ENCODE results near the gene TGFBR3. TPM values are rescaled to one million over a fixed set of nuclear protein-coding genes. Genes with fewer than 3 reads are reported as not detected.

The TGFBR3 gene
- total RNA-seq, 4 donors from 2014 or later = 116 to 306 (median 171) TPM

DNA sequence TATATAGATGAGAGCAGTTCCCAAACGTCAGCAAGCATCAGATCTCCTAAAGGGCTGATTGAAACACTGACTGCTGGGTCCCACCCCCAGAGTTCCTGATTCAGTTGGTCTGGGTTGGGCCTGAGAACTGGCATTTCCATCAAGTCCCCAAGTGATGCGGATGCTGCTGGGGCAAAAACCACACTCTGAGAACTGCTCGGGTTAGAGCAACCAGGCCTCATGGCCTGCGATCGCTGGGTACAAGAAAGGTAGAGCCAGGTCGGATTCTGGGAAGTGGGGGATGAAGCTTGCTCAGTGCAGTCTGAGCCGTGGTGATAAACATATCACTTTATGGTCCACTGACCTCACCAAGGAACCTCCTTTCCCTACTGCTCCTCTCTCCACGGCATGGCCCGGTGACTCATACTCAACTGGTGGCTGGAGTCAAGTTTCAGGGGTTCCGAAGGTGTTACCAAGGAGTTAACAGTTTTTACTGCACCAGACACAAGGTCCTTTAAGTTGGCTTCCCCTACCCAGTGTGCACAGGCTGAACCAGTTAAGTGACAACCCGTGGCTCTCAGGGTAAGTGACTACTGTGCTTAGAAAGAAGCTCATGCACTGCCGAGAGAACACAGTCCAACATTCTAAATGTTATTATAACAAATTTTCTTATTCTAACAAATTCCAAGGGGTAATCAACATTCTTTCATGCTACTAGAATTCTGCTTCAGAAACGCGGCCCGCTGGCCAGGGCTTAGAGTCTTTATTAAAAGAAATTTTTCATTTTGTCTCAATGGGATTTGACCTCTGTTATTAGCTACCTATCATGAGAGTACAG, 153.5 kb downstream of the TGFBR3 start:
- TF ChIP-seq EP300 (IDR thresholded peaks at IDR 0.05) (no peak), CTCF (IDR thresholded peaks at IDR 0.05) (no peak), POLR2A (IDR thresholded peaks at IDR 0.05) (no peak)
- no peaks in the 10 kb centered on the region for H3K27me3 ChIP-seq
- no peaks in the 10 kb centered on the region for H3K9me3 ChIP-seq
- peaks cover 0 to 77% (median 26%) of the 10 kb centered on the region in 4 donors for H3K4me1 ChIP-seq
- H3K36me3 ChIP-seq = peaks cover 0 to 32% (median 0%) of the 10 kb centered on the region in 3 donors
- 51 to 59% methylated on average over 15 of the region's 15 CpGs for WGBS, 2 donors
- H3K4me3 ChIP-seq = no peak overlapping the region
- peak overlapping the region; percentile 43 to 80 (median 54) for H3K27ac ChIP-seq
- no peak for DNase-seq (ENCODE audit: low spot score in 2 of 2)

DNA sequence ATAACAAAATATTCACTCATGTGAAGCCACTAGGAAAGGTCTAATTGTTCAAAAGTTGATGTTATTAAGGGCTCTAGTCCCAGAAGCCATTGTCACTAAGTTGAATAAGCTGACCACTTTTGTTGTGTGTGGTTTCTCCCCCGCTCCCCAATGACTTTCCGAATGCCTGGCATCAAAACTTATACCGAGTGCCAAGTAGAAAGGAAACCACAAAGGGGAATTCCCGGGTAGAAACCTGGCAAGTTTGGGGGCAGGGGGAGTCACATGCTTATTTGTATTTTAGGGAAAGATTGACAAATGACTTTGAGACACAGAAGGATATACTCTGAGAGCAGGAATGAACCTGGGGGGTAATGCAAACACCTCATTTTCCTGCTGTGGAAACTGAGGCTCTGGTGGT, 154.1 kb downstream of the TGFBR3 start:
- H3K36me3 ChIP-seq = peaks cover 0 to 34% (median 0%) of the 10 kb centered on the region in 3 donors
- no peaks in the 10 kb centered on the region for H3K27me3 ChIP-seq
- peaks cover 0 to 77% (median 30%) of the 10 kb centered on the region in 4 donors for H3K4me1 ChIP-seq
- no peak overlapping the region for H3K4me3 ChIP-seq
- TF ChIP-seq EP300 (IDR thresholded peaks at IDR 0.05) (peak in 1 of 2 donors; percentile 32), POLR2A (IDR thresholded peaks at IDR 0.05) (no peak)
- H3K27ac ChIP-seq = peak overlapping the region; percentile 43 to 80 (median 54)
- 7 to 11% methylated on average over 4 of the region's 4 CpGs for WGBS, 2 donors
- DNase-seq (ENCODE audit: low spot score in 2 of 2) = no peak
- H3K9me3 ChIP-seq = no peaks in the 10 kb centered on the region

DNA sequence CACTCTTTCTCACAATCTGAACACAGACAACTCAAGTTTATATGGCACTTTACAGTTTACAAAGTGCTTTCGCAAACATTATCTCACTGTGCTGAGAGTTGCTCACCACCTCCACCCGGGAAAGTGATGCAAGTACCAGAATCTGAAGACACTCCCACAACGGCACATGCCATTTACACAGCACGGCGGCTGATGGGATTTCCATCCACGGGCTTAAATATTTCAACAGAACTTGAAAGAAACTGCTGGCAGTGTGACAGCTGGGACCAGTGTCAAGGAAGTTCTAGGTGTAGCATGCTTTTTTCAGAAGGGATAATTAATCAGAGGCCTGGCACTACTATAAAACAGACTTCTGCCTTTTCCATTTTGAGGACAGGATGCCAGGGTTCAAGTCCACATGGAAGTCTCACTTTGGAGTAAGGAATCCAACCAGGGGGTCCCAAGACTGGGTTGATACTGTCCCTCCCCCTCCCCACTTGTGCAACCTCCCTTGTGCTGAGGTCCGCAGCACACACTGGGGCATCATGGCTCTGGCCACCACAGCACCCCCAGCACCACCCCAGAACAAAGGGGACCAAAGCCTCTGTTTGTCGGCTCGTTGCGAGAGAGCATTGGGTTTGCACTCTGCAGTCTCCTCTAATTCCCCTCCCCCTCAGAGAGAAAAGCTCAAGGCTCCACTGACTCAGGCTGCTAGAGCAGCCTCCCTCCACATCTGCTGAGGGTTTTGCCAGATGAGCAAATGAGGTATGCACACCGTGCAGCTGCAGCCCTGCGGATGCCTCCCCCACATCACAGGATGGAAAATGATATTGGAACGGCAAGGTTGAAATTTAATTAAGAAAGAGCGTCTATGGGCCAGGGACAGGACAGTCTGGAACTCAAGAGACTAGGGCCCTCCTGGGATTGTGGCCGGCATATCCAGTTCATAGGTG, 154.9 kb downstream of the TGFBR3 start:
- Histone ChIP-seq H3K4me1 (peaks cover 0 to 77% (median 34%) of the 10 kb centered on the region in 4 donors), H3K36me3 (peaks cover 0 to 34% (median 0%) of the 10 kb centered on the region in 3 donors), H3K27me3 (no peaks in the 10 kb centered on the region), H3K4me3 (no peak overlapping the region), H3K27ac (peak overlapping the region in 2 of 4 donors; percentile 66 to 80), H3K9me3 (no peaks in the 10 kb centered on the region)
- TF ChIP-seq CTCF (IDR thresholded peaks at IDR 0.05) (no peak), EP300 (IDR thresholded peaks at IDR 0.05) (peak in 1 of 2 donors; percentile 58)
- DNase-seq (ENCODE audit: low spot score in 2 of 2) = peak; percentile 46 to 74
- WGBS, 2 donors = 59 to 67% methylated on average over 15 of the region's 15 CpGs

- Histone ChIP-seq H3K4me1 (peaks cover 0 to 77% (median 40%) of the 10 kb centered on the region in 4 donors), H3K9me3 (no peaks in the 10 kb centered on the region), H3K27me3 (no peaks in the 10 kb centered on the region), H3K4me3 (no peak overlapping the region), H3K27ac (peak overlapping the region in 1 of 4 donors; percentile 80), H3K36me3 (peaks cover 0 to 34% (median 0%) of the 10 kb centered on the region in 3 donors)
- no peak for DNase-seq (ENCODE audit: low spot score in 2 of 2)
- TF ChIP-seq CTCF (IDR thresholded peaks at IDR 0.05) (no peak), POLR2A (IDR thresholded peaks at IDR 0.05) (no peak), EP300 (IDR thresholded peaks at IDR 0.05) (no peak)
- WGBS, 2 donors = 94 to 95% methylated on average over 11 of the region's 11 CpGs
Measured at GRCh38 chr1:91729621-91730358, 156.2 kb downstream of the TGFBR3 start.

- no peak for TF ChIP-seq CTCF (IDR thresholded peaks at IDR 0.05)
- no peak for TF ChIP-seq POLR2A (IDR thresholded peaks at IDR 0.05)
- no peak for TF ChIP-seq EP300 (IDR thresholded peaks at IDR 0.05)
- Histone ChIP-seq H3K27ac (peak overlapping the region in 2 of 4 donors; percentile 14 to 89), H3K4me1 (peaks cover 0 to 75% (median 36%) of the 10 kb centered on the region in 4 donors), H3K36me3 (peaks cover 0 to 23% (median 0%) of the 10 kb centered on the region in 3 donors), H3K27me3 (no peaks in the 10 kb centered on the region), H3K9me3 (no peaks in the 10 kb centered on the region), H3K4me3 (no peak overlapping the region)
- DNase-seq (ENCODE audit: low spot score in 2 of 2) = no peak
- WGBS, 2 donors = 70 to 71% methylated on average over 2 of the region's 2 CpGs
Measured at GRCh38 chr1:91727763-91728162, 158.2 kb downstream of the TGFBR3 start.
